H1 (cell line): ENCODE data around the gene ODF4. TPM values are rescaled to one million over a fixed set of nuclear protein-coding genes. Genes with fewer than 3 reads are reported as not detected.

ENCODE experiments used
- CTCF ChIA-PET: fragments of 300-600 bp; sonication (Branson Sonifier 250); formaldehyde crosslinking; loops from one replicate; lab custom pipeline; 2021; ENCODE audit not compliant: partially characterized antibody; lab: Charles Lee
- POLR2A ChIA-PET: fragments of 300-600 bp; sonication (Branson Sonifier 250); formaldehyde crosslinking; loops from one replicate; lab custom pipeline; 2021; ENCODE audit warnings: inconsistent platforms; ENCODE audit not compliant: partially characterized antibody; lab: Charles Lee
- DNase-seq, 2 experiments: peaks; one replicate each; pipeline versions ENCODE4 v3.0.0 to v3.0.0-alpha.2; 2010 to 2022; ENCODE audit warnings: low spot score in 2 of 2, low read depth in 1 of 2, mixed read lengths in 1 of 2
- FAIRE-seq: peaks from 2 replicates; lab custom pipeline; 2011; peaks lifted over from hg19 to GRCh38; lab: Jason Lieb, UNC
- H2AFZ ChIP-seq: 2 replicates; pipeline ENCODE4 v1.8.1; 2012; ENCODE audit warnings: low read length, inconsistent platforms
- H2AK5ac ChIP-seq: 2 replicates; pipeline ENCODE4 v1.6.1; 2013; ENCODE audit warnings: low read depth, low read length
- H2BK120ac ChIP-seq: replicated peaks from 2 replicates; pipeline ENCODE3; 2013; ENCODE audit warnings: low read depth, low read length, inconsistent platforms
- H2BK12ac ChIP-seq: 2 replicates; pipeline ENCODE4 v1.6.1; 2013; ENCODE audit warnings: low read depth, low read length
- H2BK15ac ChIP-seq: 2 replicates; pipeline ENCODE4 v1.6.1; 2013; ENCODE audit warnings: low read length
- H2BK20ac ChIP-seq: 2 replicates; pipeline ENCODE4 v1.6.1; 2013; ENCODE audit warnings: low read length
- H2BK5ac ChIP-seq: 2 replicates; pipeline ENCODE4 v1.6.1; 2013; ENCODE audit warnings: low read depth, low read length
- H3K14ac ChIP-seq: 2 replicates; pipeline ENCODE4 v1.6.1; 2013; ENCODE audit warnings: inconsistent platforms; ENCODE audit not compliant: insufficient read length
- H3K18ac ChIP-seq: 2 replicates; pipeline ENCODE4 v1.6.1; 2013; ENCODE audit warnings: low read length; ENCODE audit errors: extremely low read depth
- H3K23ac ChIP-seq: 2 replicates; pipeline ENCODE4 v1.6.1; 2013; ENCODE audit warnings: inconsistent platforms; ENCODE audit not compliant: insufficient read length
- H3K23me2 ChIP-seq: 2 replicates; pipeline ENCODE4 v1.6.1; 2013; ENCODE audit warnings: low read depth, low read length
- H3K27ac ChIP-seq: 2 replicates; pipeline ENCODE4 v1.6.1; 2011; ENCODE audit warnings: low read depth, low read length, inconsistent platforms
- H3K27me3 ChIP-seq, 4 experiments: replicated peaks in 1 of 4; 1 replicate in 1 of 4; 2 replicates in 3 of 4; pipeline versions ENCODE4 v1.6.1 to v1.8.1; 2011 to 2013; ENCODE audit warnings: low read length in 3 of 4, mild to moderate bottlenecking in 3 of 4, inconsistent platforms in 2 of 4, mixed read lengths in 2 of 4, moderate library complexity in 1 of 4; ENCODE audit not compliant: control insufficient read depth in 3 of 4, insufficient read depth in 3 of 4; ENCODE audit errors: extremely low read depth in 1 of 4
- H3K36me3 ChIP-seq, 4 experiments: 2 replicates each; pipeline versions ENCODE4 v1.6.1 to v1.8.1; 2011 to 2013; ENCODE audit warnings: mild to moderate bottlenecking in 4 of 4, low read length in 3 of 4, moderate library complexity in 2 of 4, control low read depth in 1 of 4, inconsistent platforms in 1 of 4; ENCODE audit not compliant: insufficient read depth in 4 of 4, control insufficient read depth in 2 of 4
- H3K4ac ChIP-seq: replicated peaks from 2 replicates; pipeline ENCODE3; 2013; ENCODE audit warnings: low read length, low read depth, mixed read lengths, inconsistent platforms; ENCODE audit not compliant: insufficient read length
- H3K4me1 ChIP-seq, 4 experiments: replicated peaks in 1 of 4; 1 replicate in 1 of 4; 2 replicates in 3 of 4; pipeline versions ENCODE4 v1.6.1 to v1.8.1; 2011 to 2013; ENCODE audit warnings: low read length in 3 of 4, inconsistent platforms in 2 of 4, mixed read lengths in 1 of 4; ENCODE audit not compliant: insufficient read depth in 4 of 4, control insufficient read depth in 3 of 4
- H3K4me2 ChIP-seq, 2 experiments: 2 replicates each; pipeline versions ENCODE4 v1.6.1 to v1.8.1; 2011 to 2013; ENCODE audit warnings: low read depth in 2 of 2, low read length in 2 of 2, control low read depth in 1 of 2, inconsistent platforms in 1 of 2, mild to moderate bottlenecking in 1 of 2; ENCODE audit not compliant: insufficient read depth in 1 of 2
- H3K4me3 ChIP-seq, 4 experiments: fragments of 200-600, 300-600 bp in 1 of 4; sonication (generic), shearing (Covaris generic), sonication (Bioruptor Twin) in 1 of 4; 2 replicates each; pipeline versions ENCODE4 v1.5.1 to v1.8.1; 2011 to 2016; ENCODE audit warnings: low read length in 4 of 4, low read depth in 3 of 4, control low read depth in 2 of 4, inconsistent platforms in 2 of 4, mild to moderate bottlenecking in 2 of 4, mixed read lengths in 1 of 4, moderate library complexity in 1 of 4; ENCODE audit not compliant: insufficient read depth in 2 of 4; ENCODE audit errors: extremely low read depth in 1 of 4
- H3K56ac ChIP-seq: replicated peaks from 2 replicates; pipeline ENCODE3; 2013; ENCODE audit warnings: low read depth, mild to moderate bottlenecking, mixed read lengths, low read length, inconsistent platforms; ENCODE audit not compliant: insufficient read length
- H3K79me1 ChIP-seq: 2 replicates; pipeline ENCODE4 v1.6.1; 2013; ENCODE audit warnings: low read depth, low read length, control low read depth
- H3K79me2 ChIP-seq, 2 experiments: 2 replicates each; pipeline versions ENCODE4 v1.6.1 to v1.8.1; 2012 to 2013; ENCODE audit warnings: low read length in 2 of 2, mild to moderate bottlenecking in 2 of 2, inconsistent platforms in 1 of 2; ENCODE audit not compliant: insufficient read depth in 2 of 2, control insufficient read depth in 1 of 2
- H3K9ac ChIP-seq, 4 experiments: replicated peaks in 1 of 4; 1 replicate in 1 of 4; 2 replicates in 3 of 4; pipeline versions ENCODE4 v1.6.1 to v1.8.1; 2011 to 2013; ENCODE audit warnings: low read depth in 3 of 4, low read length in 3 of 4, control low read depth in 2 of 4, mild to moderate bottlenecking in 2 of 4, moderate library complexity in 2 of 4, inconsistent platforms in 1 of 4; ENCODE audit errors: extremely low read depth in 1 of 4
- H3K9me3 ChIP-seq, 2 experiments: 2 replicates each; pipeline versions ENCODE4 v1.6.1 to v1.8.1; 2012 to 2013; ENCODE audit warnings: mild to moderate bottlenecking in 2 of 2, moderate library complexity in 2 of 2, control low read depth in 1 of 2, inconsistent platforms in 1 of 2, low read depth in 1 of 2, low read length in 1 of 2, mixed read lengths in 1 of 2; ENCODE audit not compliant: insufficient read depth in 2 of 2
- H4K20me1 ChIP-seq, 2 experiments: replicated peaks in 1 of 2; 2 replicates each; pipeline versions ENCODE3 to v1.8.1; 2011 to 2013; ENCODE audit warnings: inconsistent platforms in 2 of 2, low read length in 2 of 2, mild to moderate bottlenecking in 1 of 2; ENCODE audit not compliant: insufficient read depth in 2 of 2, control insufficient read depth in 1 of 2
- H4K5ac ChIP-seq: 2 replicates; pipeline ENCODE4 v1.6.1; 2013; ENCODE audit warnings: low read length, low read depth, mixed read lengths, inconsistent platforms; ENCODE audit not compliant: insufficient read length
- H4K8ac ChIP-seq: 2 replicates; pipeline ENCODE4 v1.8.0; 2013; ENCODE audit warnings: mild to moderate bottlenecking, moderate library complexity, low read length, inconsistent platforms; ENCODE audit not compliant: insufficient read depth; ENCODE audit errors: extremely low read depth
- H4K91ac ChIP-seq: replicated peaks from 2 replicates; pipeline ENCODE3; 2013; ENCODE audit warnings: low read length, mixed read lengths, inconsistent platforms; ENCODE audit not compliant: insufficient read length
- BCL11A ChIP-seq, 2 experiments: IDR thresholded peaks; one replicate each; pipeline ENCODE4 v1.6.1; 2011; ENCODE audit warnings: low read depth in 2 of 2, low read length in 2 of 2, mild to moderate bottlenecking in 2 of 2
- KDM4A ChIP-seq: IDR thresholded peaks from one replicate; pipeline ENCODE4 v1.7.1; 2012; ENCODE audit warnings: low read depth, mild to moderate bottlenecking, moderate library complexity, low read length, inconsistent platforms; ENCODE audit not compliant: severe bottlenecking
- RAD21 ChIP-seq, 2 experiments: IDR thresholded peaks in 1 of 2; conservative IDR thresholded peaks in 1 of 2; 2 replicates each; pipeline ENCODE4 v1.6.1; 2011; ENCODE audit warnings: low read depth in 2 of 2, low read length in 2 of 2, improper control_type of control experiment in 1 of 2, inconsistent platforms in 1 of 2, mild to moderate bottlenecking in 1 of 2, moderate library complexity in 1 of 2
- TAF7 ChIP-seq: optimal IDR thresholded peaks from 2 replicates; pipeline ENCODE3; 2011; ENCODE audit warnings: low read depth, mild to moderate bottlenecking, inconsistent platforms, low read length, moderate library complexity, borderline replicate concordance
- WGBS, 2 experiments: shearing (Covaris generic) in 1 of 2; methylation state at CpG; one replicate each; pipeline versions ENCODE4 v1.1.6 to v1.1.7; 2013 to 2015; ENCODE audit warnings: low lambda C conversion rate in 2 of 2, mixed read lengths in 2 of 2, inconsistent platforms in 1 of 2, low coverage in 1 of 2, missing lambda C conversion rate in 1 of 2; ENCODE audit not compliant: insufficient replicate concordance in 2 of 2, insufficient coverage in 1 of 2, insufficient read length in 1 of 2; ENCODE audit errors: extremely low coverage in 1 of 2, missing lambda C conversion rate in 1 of 2; 5-methylcytosine and 5-hydroxymethylcytosine counted together
- polyA plus RNA-seq, 7 experiments: library from polyadenylated mRNA; depleted of rRNA in 3 of 7; stranded (reverse) in 5 of 7; unstranded in 2 of 7; fragments of >200 nt in 5 of 7; fragments of 200-250 nt in 2 of 7; gene quantifications; 1 replicate in 5 of 7; 2 replicates in 1 of 7; 4 replicates in 1 of 7; pipeline versions ENCODE4 v1.2.1 to v1.2.3, GENCODE V29; 2011 to 2013; ENCODE audit warnings: missing spikeins in 2 of 7, mixed read lengths in 2 of 7
- total RNA-seq: library from RNA; stranded (reverse); fragmentation: NEBNext Ultra II Directional; extraction: Animal tissue kit (Norgen Biotek cat#: 25700); gene quantifications from 2 replicates; pipeline ENCODE4 v1.2.1, GENCODE V29; 2021
- TF ChIP-seq, protein P1 (sequence below): IDR thresholded peaks from 2 replicates; pipeline ENCODE4 v1.6.1; 2012; ENCODE audit warnings: inconsistent platforms

The ODF4 gene
- total and polyA plus RNA-seq, 2 of the 8 experiments (the other 6 are each of a cell fraction or from before 2014, with no cell fraction given): not detected

DNA sequence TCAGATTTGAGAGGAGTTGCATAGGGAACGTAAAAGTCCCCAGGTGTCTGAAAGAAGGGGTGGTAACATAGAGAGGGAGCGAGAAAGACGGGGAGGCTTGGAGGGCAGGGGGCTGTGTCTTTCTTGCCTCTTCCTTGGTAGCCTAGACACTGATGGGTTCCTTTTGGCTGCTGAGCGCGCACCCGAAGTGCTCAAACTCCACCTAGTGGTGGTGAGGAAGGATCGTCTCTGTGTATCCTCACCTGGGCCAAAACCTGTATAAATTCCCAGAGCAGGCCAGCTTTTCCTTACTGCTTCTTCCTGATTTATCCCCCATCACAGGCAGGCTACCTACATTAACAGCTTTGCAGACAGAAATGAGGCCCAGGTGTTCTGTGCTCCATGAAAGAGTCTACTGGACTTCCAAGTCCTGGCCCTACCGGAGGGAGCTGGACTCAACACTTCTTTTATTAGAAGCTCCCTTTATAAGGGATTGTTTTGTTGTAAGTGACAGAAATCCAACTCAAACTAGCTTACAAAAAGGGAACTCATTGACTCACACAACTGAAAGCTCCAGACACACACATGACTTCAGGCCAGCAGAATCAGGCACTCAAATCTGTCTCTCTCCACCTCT lies 38.9 kb upstream of the ODF4 start:
- Histone ChIP-seq H3K79me2 (no peaks in the 10 kb centered on the region), H3K36me3 (no peaks in the 10 kb centered on the region), H2BK15ac (no peak overlapping the region), H3K4ac (no peak overlapping the region), H2BK120ac (no peak overlapping the region), H3K4me1 (no peaks in the 10 kb centered on the region), H3K23me2 (no peaks in the 10 kb centered on the region), H3K27me3 (no peaks in the 10 kb centered on the region; a peak in 1 of 7 replicates), H3K79me1 (no peaks in the 10 kb centered on the region), H3K4me2 (peak overlapping the region in 1 of 2 experiments; percentile 14; a peak in 1 of 4 replicates), H2BK5ac (no peak overlapping the region), H3K23ac (no peak overlapping the region), H4K20me1 (no peaks in the 10 kb centered on the region), H3K4me3 (no peak overlapping the region), H3K27ac (no peak overlapping the region), H3K9ac (no peak overlapping the region), H4K5ac (no peak overlapping the region), H3K9me3 (no peaks in the 10 kb centered on the region), H3K56ac (no peak overlapping the region), H2BK12ac (no peak overlapping the region), H2BK20ac (no peak overlapping the region), H2AFZ (peak overlapping the region; percentile 17; the same call in 1 of the 2 replicates), H4K91ac (no peak overlapping the region), H2AK5ac (no peak overlapping the region), H3K14ac (no peak overlapping the region), H4K8ac (no peak overlapping the region), H3K18ac (no peak overlapping the region)
- CTCF ChIA-PET: interaction anchor here (0.6 to 3.3 kb wide), 32 partner anchors 8 to 191 kb away, joined by 3 to 21 read pairs (median 4); partner anchors contain the start of genes CTC1 and NDEL1
- DNase-seq: peak; percentile 51 to 63
- FAIRE-seq: peak; percentile 91
- POLR2A ChIA-PET: interaction anchor here (0.6 to 2.3 kb wide), 15 partner anchors 12 to 109 kb away, joined by 3 to 11 read pairs (median 3); partner anchors contain the start of genes CTC1, KRABD2, PFAS and RANGRF
- WGBS, 2 experiments: 17% methylated on average over 8 of the region's 8 CpGs; no CpG with 5 or more reads in 1 of the 2 experiments
- TF ChIP-seq TAF7 (no peak), KDM4A (no peak), RAD21 (IDR thresholded peaks at IDR 0.05 in 1 of 2, conservative IDR thresholded peaks at IDR 0.05 in 1 of 2; ENCODE audit: low read depth in 2 of 2, low read length in 2 of 2) (peak; percentile 85 to 87), BCL11A (IDR thresholded peaks at IDR 0.05; ENCODE audit: low read depth in 2 of 2, low read length in 2 of 2) (no peak)
- TF ChIP-seq, protein P1, sequence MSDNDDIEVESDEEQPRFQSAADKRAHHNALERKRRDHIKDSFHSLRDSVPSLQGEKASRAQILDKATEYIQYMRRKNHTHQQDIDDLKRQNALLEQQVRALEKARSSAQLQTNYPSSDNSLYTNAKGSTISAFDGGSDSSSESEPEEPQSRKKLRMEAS: 0 out of 2 replicates have a peak, but pooled peaks have one; percentile 23
